Measurements from ENCODE around the gene POLR3K. TPM values are rescaled to one million over a fixed set of nuclear protein-coding genes. Genes with fewer than 3 reads are reported as not detected.

Gene POLR3K
- total and polyA plus RNA-seq, 10 donors: 5.2 to 24.1 (median 13.7) TPM

DNA sequence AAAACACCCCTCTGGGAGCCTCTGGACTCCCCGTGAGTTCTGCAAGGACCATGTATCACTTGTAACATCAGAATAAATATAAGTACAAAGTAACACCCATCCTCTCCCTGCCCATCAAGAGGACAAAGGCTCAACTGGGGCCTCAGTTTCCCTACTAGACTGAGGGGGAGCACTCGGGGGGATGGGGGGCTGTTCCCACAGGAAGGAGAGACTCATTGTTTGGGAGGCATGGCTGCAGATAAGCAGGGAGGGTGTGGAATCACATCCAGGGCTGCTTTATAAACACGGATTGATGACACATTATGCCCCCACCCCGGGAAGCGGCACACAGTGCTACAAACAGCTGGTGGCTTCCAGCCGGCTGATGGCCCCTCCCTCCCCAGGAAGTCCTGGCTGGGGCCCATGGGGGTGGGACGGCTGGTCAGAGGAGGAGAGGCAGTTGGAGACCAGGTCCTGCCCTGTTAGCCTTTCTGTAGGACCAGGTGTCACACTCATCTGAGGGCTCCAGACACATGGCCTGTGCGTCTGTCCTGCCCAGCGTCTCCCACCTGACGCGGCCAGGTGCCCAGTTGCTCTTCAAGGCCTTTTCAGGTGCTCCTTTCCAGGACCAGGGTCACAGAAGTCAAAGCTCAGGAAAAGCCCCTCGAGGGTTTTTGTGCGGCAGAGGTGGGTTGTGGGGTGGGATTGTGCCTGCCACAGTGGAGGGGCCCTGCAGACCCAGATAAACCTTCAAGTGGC lies 23.3 kb upstream of the POLR3K start:
- Histone ChIP-seq H3K27me3 (replicated peaks in 1 of 7) (peaks cover 0 to 27% (median 9%) of the 10 kb centered on the region in 7 donors), H3K4me1 (peaks cover 20 to 81% (median 59%) of the 10 kb centered on the region in 6 donors), H3K4me3 (peak overlapping the region in 7 of 8 donors; percentile 84 to 98 (median 87)), H3K9me3 (no peaks in the 10 kb centered on the region), H3K27ac (peak overlapping the region; percentile 79 to 95 (median 93)), H3K36me3 (peaks cover 0 to 23% (median 7%) of the 10 kb centered on the region in 6 donors)
- DNase-seq: no peak
- intact Hi-C loops (cut with DNase I; ENCODE audit: low total_unique reads): no loop called here
- TF ChIP-seq POLR2AphosphoS5 (IDR thresholded peaks at IDR 0.05) (peak in 1 of 3 donors; percentile 19), POLR2A (IDR thresholded peaks at IDR 0.05) (no peak), CTCF (IDR thresholded peaks at IDR 0.05 in 8 of 11, conservative IDR thresholded peaks at IDR 0.05 in 3 of 11) (no peak)
- WGBS, 5 donors: 16 to 27% (median 17%) methylated on average over 11 to 13 of the region's 13 CpGs

GRCh38 chr16:75580-76501 lies 22.4 kb upstream of the POLR3K start:
- intact Hi-C loops (cut with DNase I; ENCODE audit: low total_unique reads): no loop called here
- Histone ChIP-seq H3K27ac (peak overlapping the region in 7 of 8 donors; percentile 92 to 95 (median 93)), H3K4me3 (no peak overlapping the region), H3K36me3 (peaks cover 0 to 17% (median 7%) of the 10 kb centered on the region in 6 donors), H3K9me3 (no peaks in the 10 kb centered on the region), H3K4me1 (peaks cover 23 to 86% (median 62%) of the 10 kb centered on the region in 6 donors), H3K27me3 (replicated peaks in 1 of 7) (peaks cover 0 to 36% (median 10%) of the 10 kb centered on the region in 7 donors)
- 18 to 42% (median 33%) methylated on average over 8 to 11 of the region's 11 CpGs for WGBS, 5 donors
- TF ChIP-seq CTCF (IDR thresholded peaks at IDR 0.05 in 8 of 11, conservative IDR thresholded peaks at IDR 0.05 in 3 of 11) (peak in 3 of 11 experiments; percentile 15 to 35 (median 15)), POLR2A (IDR thresholded peaks at IDR 0.05) (no peak), POLR2AphosphoS5 (IDR thresholded peaks at IDR 0.05) (peak in 1 of 3 donors; percentile 9)
- no peak for DNase-seq

GRCh38 chr16:74747-75334 lies 21.4 kb upstream of the POLR3K start:
- peaks cover 0 to 7% (median 2%) of the 10 kb centered on the region in 6 donors for H3K36me3 ChIP-seq
- H3K4me3 ChIP-seq: no peak overlapping the region
- H3K27ac ChIP-seq: peak overlapping the region in 6 of 8 donors; percentile 54 to 95 (median 94)
- H3K9me3 ChIP-seq: no peaks in the 10 kb centered on the region
- TF ChIP-seq CTCF (IDR thresholded peaks at IDR 0.05 in 8 of 11, conservative IDR thresholded peaks at IDR 0.05 in 3 of 11) (no peak), POLR2A (IDR thresholded peaks at IDR 0.05) (no peak), POLR2AphosphoS5 (IDR thresholded peaks at IDR 0.05) (no peak)
- H3K4me1 ChIP-seq: peaks cover 23 to 85% (median 61%) of the 10 kb centered on the region in 6 donors
- intact Hi-C loops (cut with DNase I; ENCODE audit: low total_unique reads): no loop called here
- WGBS, 5 donors: 87 to 92% (median 91%) methylated on average over 15 to 16 of the region's 16 CpGs
- DNase-seq: no peak
- peaks cover 0 to 40% (median 10%) of the 10 kb centered on the region in 7 donors for H3K27me3 ChIP-seq (replicated peaks in 1 of 7)
